ENCODE measurements around the gene RASGRP3. TPM values are rescaled to one million over a fixed set of nuclear protein-coding genes. Genes with fewer than 3 reads are reported as not detected.

Gene RASGRP3
- total and polyA plus RNA-seq, 9 of the 15 experiments (the other 6 are each of a cell fraction or from before 2014, with no cell fraction given), result 0.18 to 1.7 (median 1.2) TPM

- TF ChIP-seq ZNF280B (CRISPR knock-in tag; IDR thresholded peaks at IDR 0.05), result no peak
- 0 out of 4 replicates have a peak, but pooled peaks of 1 of the 2 experiments have one; percentile 6 for TF ChIP-seq SIX5 (IDR thresholded peaks at IDR 0.05; ENCODE audit: borderline replicate concordance in 1 of 2, insufficient read depth in 1 of 2, low read depth in 1 of 2, low read length in 2 of 2)
- no peak for TF ChIP-seq NR3C1 (CRISPR knock-in tag; IDR thresholded peaks at IDR 0.05)
- TF ChIP-seq GATAD2B (IDR thresholded peaks at IDR 0.05; ENCODE audit: borderline replicate concordance), result no peak
- TF ChIP-seq, protein P1, sequence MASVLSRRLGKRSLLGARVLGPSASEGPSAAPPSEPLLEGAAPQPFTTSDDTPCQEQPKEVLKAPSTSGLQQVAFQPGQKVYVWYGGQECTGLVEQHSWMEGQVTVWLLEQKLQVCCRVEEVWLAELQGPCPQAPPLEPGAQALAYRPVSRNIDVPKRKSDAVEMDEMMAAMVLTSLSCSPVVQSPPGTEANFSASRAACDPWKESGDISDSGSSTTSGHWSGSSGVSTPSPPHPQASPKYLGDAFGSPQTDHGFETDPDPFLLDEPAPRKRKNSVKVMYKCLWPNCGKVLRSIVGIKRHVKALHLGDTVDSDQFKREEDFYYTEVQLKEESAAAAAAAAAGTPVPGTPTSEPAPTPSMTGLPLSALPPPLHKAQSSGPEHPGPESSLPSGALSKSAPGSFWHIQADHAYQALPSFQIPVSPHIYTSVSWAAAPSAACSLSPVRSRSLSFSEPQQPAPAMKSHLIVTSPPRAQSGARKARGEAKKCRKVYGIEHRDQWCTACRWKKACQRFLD (CRISPR knock-in tag; IDR thresholded peaks at IDR 0.05), result 0 out of 2 replicates have a peak, but pooled peaks have one; percentile 44
- no peak for TF ChIP-seq IFI16 (CRISPR knock-in tag; IDR thresholded peaks at IDR 0.05)
- peak; percentile 25 for TF ChIP-seq SAP30 (IDR thresholded peaks at IDR 0.05; ENCODE audit: borderline replicate concordance, insufficient read depth, low read depth, low read length, poor library complexity, severe bottlenecking)
- no peak for TF ChIP-seq ELK3 (CRISPR knock-in tag; IDR thresholded peaks at IDR 0.05)
- TF ChIP-seq POLR2B (IDR thresholded peaks at IDR 0.05; ENCODE audit: low read depth, partially characterized antibody), result peak; percentile 90
- TF ChIP-seq ZNF512 (tag; IDR thresholded peaks at IDR 0.05), result no peak
- no peak for TF ChIP-seq IRF2 (CRISPR knock-in tag; IDR thresholded peaks at IDR 0.05)
- TF ChIP-seq CREBBP (IDR thresholded peaks at IDR 0.05; ENCODE audit: low read depth, low read length), result no peak
- peak; percentile 60 for TF ChIP-seq CCNT2 (IDR thresholded peaks at IDR 0.05; ENCODE audit: borderline replicate concordance, extremely low read depth, insufficient read length, low read depth, low read length)
- TF ChIP-seq KLF6 (CRISPR knock-in tag; IDR thresholded peaks at IDR 0.05; ENCODE audit: borderline replicate concordance), result peak; percentile 60; the same call in 1 of the 2 replicates
- TF ChIP-seq NELFE (IDR thresholded peaks at IDR 0.05; ENCODE audit: insufficient read depth, insufficient read length), result no peak
- TF ChIP-seq HSF4 (CRISPR knock-in tag; IDR thresholded peaks at IDR 0.05; ENCODE audit: borderline replicate concordance), result no peak
- no peak for TF ChIP-seq ZNF436 (CRISPR knock-in tag; IDR thresholded peaks at IDR 0.05)
- 0 out of 2 replicates have a peak, but pooled peaks have one; percentile 18 for TF ChIP-seq CREB1 (IDR thresholded peaks at IDR 0.05)
- TF ChIP-seq CREB1 (CRISPR knock-in tag; IDR thresholded peaks at IDR 0.05), result peak; percentile 69
- TF ChIP-seq BCL6 (CRISPR knock-in tag; IDR thresholded peaks at IDR 0.05), result no peak
- TF ChIP-seq ATF4 (CRISPR knock-in tag; IDR thresholded peaks at IDR 0.05), result peak; percentile 23; the same call in 1 of the 2 replicates
Observed at GRCh38 chr2:33599175-33599942, 122.9 kb downstream of the RASGRP3 start, which contains the start of gene FAM98A (continued).

Data from K562 (cell line).